ENCODE results near the gene CLTB.

Gene CLTB

DNA sequence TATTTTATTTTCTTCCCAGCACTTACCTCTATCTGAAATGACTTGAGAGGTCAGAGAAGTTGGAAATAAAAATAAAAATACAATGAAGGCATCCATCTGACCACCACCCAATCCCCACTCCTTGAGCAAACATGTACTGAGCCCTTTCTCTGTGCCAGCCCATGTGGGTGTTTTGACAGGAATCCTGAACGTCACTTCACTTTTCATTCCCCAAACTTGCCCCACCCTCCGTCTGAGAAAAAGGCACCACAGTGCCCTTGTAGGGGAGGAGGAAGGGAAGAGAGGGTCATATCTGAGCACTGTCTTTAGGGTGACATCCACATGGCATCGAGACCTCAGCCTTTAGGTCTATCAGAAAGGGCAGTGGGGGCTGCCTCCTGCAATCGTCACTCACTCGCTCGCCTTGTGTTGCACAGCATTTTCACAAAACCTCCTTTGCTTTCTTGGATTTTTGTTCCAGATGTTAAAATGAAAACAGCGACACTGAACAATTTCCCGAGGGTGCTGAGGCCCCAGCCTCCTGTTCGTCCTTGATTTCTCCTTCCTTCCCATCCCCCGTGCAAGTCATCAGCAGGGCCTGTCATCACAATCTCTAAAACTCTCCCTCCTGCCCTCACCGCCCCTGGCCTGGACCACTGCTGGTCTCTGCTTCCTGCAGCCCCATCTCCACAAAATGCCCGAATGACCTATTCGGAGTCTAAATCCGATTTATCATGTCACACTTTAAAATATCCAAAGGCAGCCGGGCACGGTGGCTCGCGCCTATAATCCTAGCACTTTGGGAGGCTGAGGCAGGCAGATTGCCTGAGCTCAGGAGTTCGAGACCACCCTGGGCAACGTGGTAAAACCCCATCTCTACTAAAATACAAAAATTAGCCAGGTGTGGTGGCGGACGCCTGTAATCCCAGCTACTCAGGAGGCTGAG lies 14.8 kb downstream of the CLTB start:
- DNase-seq (ENCODE audit: low read depth) = no peak

DNA sequence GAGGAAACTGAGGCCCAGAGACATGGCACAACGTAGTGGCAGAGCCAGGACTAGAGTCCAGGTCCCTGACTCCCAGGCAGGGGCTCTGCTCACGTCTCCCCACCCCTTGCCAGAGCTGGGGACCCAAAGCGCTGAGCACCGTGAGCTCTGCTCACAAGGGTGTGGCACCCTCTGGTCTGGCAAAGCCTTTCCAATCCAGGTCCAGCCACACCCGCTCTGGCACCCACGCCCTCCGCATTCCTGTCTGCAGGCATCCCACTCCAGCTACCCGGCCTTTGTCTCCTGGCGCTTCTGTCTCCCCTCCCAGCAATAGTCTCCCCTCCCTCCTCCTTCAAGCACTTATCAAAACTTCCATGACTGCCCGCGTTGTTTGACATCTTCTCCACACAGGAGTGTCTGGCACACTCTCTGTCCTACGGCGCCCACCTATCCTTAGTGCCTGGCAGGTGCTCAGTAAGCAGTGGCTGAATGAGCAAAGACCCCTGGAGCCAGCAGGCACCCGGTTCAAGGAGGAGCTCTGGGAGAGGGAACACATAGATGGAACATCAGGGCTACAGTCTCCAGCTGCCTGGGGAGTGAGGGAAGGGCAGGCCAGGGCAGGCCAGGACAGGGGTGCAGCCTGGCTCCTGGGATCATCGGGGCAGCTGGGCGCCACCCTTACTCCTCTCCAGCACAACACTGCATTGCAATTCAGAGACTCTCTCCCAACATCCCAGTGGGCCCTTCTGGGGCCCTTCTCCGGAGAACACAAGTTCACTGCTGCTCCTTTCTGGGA lies 15.8 kb downstream of the CLTB start:
- DNase-seq (ENCODE audit: low read depth) = no peak

DNA sequence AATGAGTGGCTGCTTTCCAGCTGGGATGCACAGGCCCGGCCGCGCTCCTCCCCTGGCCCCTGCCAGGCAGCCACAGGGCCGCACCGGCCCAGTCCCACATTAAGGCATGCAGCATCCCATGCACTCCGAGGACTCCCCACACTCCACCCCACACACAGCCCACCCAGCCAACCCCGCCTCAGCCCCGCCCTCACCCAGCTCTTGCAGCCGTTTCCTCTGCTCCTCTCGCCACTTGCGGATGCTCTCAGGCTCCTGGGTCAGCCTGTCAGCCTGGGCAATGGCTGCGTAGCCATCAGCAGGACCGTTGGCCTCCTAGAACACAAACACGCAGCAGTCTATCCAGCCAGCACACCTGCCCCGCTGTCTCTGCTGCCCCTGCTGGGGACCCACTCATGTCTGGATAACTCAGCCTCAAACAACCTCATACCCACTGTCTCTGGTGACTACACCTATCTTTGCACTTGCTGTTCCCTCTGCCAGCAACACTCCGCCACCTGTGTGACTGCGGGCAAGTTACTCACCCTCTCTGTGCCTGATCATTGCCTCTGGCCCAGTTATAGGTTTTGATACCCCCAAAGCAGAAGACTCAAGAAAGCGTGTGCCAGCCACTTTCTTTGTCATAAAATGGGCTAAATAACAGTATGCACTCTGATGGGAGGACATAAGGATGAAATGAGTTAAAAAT lies 18.5 kb downstream of the CLTB start:
- DNase-seq (ENCODE audit: low read depth) = no peak

DNA sequence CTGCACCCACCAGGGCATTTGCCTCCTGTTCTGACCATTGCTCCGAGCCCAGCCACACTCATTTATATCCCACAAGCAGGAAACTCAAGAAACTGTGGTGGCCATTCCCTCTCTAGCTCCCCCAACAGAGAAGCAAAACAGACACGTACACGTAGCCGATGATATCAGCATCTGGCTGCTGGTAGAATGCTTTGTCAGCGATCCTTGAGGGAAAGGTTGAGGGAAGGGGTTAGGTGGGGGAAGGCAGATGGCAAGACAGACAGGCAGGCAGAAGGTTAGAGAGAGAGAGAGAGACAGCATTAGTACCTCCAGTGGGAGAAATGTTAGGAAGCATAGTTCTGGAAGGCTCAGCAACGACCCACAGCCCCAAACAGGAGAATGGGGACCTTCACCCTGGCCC lies 20.0 kb downstream of the CLTB start:
- no peak for DNase-seq (ENCODE audit: low read depth)

DNA sequence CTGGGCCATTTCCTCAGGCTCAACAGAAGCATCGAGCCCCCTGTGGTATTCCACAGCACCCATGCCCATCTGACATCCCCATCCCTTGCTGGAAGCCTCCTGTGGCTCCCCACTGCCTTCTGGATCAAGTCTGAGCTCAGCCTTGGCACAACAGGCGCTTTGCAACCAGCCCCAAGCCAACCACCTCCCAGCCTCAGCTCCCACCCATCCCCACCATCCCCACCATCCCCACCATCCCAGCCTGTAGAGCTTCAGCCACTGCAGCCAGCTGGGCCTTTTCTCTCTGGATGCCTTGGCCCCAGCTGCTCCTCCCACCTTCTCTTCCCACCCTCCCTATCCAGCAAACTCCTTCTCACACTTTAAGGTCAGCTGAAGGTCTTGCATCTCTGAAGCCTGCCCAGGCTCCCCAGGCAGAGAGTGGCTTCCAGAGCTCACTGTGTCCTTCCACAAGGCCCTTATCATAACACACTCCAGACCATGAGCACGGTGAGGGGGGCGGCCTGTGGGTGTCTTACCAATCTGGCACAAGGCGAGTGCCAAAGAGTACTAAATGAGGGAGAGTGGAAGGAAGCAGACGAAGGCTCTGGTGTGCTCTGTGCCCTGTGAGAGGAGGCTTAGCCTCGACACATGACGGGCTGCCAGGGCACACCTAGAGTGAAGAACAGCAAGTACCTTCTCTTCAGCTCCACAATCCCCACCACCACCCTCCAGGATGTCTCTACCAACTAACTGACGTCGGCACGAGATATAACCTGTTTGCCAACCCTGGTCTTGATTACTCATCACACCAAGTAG lies 21.3 kb downstream of the CLTB start:
- no peak for DNase-seq (ENCODE audit: low read depth)

DNA sequence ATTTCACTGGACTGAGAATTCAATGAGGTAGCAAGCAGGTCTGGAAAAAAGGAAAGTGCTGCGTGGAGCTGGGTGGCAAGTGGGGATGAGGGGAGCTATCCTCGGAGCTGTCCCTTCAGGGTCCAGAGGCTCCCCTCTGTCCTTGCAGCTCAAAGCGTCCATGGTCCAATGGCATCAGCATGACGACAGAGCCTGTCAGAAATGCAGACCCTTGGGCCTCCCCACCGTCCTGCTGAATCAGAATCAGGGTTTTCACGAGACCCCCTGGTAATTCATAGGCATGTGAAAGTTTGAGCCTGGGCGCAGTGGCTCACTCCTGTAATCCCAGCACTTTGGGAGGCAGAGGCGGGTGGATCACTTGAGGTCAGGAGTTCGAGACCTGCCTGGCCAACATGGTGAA lies 22.2 kb downstream of the CLTB start:
- no peak for DNase-seq (ENCODE audit: low read depth)

DNA sequence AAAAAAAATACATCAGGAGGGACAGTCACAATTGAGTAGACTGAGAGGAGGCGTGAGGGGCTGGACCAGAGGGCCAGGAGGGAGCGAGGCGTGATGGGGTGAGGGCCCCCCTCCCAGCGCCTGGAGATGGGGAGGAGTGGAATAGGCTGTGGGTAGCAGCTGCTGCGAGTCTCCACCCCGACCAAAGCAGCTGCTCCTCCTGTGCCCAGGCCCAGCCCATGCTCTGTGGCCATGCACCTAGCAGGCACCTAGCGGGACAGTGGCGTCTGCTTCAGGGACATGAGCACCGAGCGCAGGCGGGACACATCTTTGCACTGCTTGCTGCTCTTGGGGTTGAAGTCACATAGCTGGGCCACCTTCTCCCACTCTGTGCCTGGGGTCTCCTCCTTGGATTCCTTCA lies 23.8 kb downstream of the CLTB start:
- no peak for DNase-seq (ENCODE audit: low read depth)

DNA sequence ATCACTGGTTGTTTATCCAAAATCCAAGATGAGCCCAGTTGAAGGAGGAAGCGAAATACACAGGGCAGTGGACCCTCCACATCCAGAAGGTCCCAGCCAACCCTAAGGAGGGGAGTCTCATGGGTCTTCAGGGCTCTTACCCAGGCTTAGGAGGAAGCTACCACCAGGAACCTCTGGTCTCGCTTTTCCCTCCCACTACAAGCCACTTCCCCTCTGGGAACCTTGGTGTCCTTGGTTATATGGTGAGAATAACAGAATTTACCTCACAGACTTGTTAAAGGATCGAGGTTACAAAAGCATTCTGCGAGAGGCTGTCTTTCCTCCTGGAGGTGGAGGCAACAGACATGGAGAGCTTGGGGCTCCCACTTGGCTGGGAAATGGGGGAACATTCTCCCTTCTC lies 24.3 kb downstream of the CLTB start:
- no peak for DNase-seq (ENCODE audit: low read depth)

DNA sequence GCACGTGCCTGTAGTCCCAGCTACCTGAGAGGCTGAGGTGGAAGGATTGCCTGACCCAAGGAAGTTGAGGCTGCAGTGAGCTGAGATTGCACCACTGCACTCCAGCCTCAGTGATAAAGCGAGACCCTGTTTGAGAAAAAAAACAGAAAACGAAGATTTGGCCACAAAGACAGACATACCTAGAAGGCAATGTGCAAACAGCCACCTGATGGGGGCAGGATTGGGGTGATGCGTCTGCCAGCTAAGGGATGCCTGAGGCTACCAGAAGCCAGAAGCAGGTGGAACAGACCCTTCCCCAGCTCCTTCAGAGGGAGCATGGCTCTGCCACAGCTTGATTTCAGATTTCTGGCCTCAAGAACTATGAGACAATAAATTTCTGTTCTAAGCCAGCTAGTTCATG lies 24.9 kb downstream of the CLTB start:
- no peak for DNase-seq (ENCODE audit: low read depth)

DNA sequence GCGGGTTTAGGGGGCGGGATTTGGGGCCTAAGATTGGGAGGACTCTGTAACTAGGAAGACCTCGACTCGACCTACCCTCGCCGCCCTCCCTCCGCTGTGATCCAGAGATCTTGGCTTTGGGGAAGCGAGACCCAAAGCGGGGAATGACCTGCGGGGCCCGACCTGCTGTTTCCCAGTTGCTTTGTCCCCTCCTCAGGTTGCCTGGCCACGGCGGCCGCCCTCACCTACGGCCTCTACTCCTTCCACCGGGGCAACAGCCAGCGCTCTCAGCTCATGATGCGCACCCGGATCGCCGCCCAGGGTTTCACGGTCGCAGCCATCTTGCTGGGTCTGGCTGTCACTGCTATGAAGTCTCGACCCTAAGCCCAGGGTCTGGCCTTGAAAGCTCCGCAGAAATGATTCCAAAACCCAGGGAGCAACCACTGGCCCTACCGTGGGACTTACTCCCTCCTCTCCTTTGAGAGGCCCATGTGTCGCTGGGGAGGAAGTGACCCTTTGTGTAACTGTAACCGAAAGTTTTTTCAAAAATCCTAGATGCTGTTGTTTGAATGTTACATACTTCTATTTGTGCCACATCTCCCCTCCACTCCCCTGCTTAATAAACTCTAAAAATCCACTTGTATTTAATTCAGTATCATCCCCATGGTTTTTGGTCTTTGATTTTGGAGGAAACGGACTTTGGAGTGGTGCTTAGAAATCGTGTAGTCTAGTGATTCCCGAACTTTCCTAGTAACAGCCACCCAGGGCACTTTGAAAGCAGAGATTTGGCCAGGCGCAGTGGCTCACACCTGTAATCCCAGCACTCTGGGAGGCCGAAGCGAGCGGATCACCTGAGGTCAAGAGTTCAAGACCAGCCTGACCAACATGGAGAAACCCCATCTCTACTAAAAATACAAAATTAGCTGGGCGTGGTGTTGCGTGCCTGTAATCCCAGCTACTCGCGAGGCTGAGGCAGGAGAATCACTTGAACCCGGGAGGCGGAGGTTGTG lies 26.9 kb downstream of the CLTB start:
- no peak for DNase-seq (ENCODE audit: low read depth)

DNA sequence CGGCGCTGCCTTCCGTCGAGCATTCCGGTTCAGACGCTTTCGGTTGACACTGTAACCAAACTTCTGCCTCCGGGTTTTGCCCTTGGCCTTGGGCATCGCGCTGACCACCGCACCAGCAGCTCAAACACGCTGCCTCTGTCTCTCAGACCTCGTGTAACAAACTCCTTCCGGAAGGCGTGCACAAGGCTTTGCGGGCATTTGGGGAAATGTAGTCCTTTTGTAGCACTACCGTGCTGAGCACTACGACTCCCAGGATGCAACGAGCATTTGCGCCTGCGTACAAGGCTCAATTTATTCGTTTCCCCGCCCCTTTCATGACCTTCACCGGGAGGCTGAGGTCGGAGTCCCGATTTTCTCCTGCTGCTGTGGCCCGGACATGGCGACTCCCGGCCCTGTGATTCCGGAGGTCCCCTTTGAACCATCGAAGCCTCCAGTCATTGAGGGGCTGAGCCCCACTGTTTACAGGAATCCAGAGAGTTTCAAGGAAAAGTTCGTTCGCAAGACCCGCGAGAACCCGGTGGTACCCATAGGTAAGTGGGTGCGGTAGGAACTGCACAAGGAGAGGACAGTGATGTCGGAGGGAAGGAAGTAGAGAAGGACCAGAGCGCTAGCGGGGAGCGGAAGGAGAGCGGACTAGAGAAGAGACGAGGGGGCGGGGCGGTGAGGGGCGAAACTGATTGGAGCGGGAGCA lies 27.8 kb downstream of the CLTB start, which contains the start of the genes HIGD2A and NOP16:
Gene HIGD2A (plus strand): TSS at position 308 of the 691 bp plus-strand sequence. CDS start 69 bp downstream, at position 377.
Gene NOP16 (minus strand): TSS at position 155 of the 691 bp plus-strand sequence. CDS start 59 bp downstream, at position 96.
- DNase-seq (ENCODE audit: low read depth) = peak; percentile 99

DNA sequence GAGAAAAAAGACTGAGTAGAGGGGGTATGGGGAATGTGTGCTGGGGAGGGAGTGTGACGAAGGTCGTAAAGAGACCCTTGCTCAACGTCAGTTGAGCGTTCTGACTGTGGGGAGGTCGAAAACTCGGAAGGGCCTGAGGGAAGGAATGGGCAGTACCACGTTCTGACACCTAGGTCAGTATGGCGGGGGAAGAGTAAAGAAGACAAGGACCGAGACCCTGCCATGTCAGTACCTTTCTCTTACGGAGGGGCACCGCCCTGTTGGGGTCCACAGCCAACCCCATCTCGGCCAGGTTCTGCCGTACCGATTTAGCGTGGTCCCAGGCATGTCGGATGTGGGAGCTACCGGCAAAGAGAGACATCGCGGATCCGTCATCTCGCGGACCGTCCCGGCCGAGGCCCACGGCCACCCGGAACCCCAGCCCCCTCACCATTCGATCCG lies 28.3 kb downstream of the CLTB start:
- DNase-seq (ENCODE audit: low read depth) = no peak

DNA sequence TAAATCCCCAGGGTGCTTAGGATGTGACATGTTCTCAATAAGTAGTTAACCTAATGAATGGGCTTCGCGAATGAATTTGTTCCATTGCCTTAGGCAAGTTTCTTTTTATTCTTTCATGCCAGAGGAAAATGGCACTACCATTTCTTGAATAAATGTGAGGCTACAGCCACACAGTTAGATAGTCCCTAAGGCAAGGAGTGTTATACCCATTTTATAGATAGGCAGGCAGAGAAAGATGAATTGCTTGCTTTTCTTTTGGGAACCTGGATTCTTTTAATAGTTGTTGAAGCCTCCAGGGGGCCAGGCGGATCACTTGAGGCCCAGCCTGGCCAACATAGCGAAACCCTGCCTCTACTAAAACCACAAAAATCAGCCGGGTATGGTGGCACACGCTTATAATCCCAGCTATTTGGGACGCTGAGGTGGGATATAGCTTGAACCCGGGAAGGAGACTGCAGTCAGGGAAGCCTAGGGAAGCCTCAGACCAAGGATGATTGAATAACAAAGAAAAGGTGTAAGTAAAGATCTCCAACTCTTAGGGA lies 28.9 kb downstream of the CLTB start:
- no peak for DNase-seq (ENCODE audit: low read depth)

DNA sequence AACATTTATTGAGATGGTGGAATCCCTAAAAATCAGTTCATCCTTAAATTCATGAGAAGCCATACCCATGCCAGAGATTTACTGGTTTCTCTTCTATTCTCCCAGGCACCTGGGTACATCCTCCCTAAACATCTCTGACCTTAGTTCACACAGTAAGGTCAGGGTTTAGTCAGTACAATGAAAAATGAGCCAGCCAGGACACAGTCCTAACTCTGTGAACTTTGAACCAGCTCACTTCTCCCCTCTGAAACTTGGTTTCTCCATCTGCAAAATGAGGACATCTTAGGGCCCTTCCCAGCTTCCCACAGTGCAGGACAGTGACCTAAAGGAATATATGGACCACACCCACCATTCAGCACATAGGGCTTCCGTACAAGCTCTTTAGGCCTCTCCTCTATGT lies 29.8 kb downstream of the CLTB start:
- no peak for DNase-seq (ENCODE audit: low read depth)

DNA sequence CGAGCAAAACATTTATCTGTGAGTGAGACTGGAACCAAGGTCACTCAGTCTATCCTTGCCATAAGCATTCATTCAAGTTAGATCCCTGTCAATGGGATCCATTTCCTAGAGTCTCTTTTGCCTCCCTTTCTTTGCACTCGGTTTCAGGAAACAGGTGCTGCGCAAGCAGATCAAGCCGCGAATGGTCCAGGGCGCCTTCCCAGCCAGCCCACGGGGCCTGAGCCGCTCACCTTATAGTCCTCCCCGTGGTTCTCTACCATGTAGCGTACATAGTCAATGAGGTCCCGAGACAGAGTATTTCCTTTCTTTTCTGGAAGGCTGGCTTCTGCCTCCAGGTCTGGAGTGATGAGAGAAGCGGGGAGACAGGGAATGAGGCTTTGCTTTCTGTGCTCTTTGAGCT lies 31.3 kb downstream of the CLTB start:
- no peak for DNase-seq (ENCODE audit: low read depth)

DNA sequence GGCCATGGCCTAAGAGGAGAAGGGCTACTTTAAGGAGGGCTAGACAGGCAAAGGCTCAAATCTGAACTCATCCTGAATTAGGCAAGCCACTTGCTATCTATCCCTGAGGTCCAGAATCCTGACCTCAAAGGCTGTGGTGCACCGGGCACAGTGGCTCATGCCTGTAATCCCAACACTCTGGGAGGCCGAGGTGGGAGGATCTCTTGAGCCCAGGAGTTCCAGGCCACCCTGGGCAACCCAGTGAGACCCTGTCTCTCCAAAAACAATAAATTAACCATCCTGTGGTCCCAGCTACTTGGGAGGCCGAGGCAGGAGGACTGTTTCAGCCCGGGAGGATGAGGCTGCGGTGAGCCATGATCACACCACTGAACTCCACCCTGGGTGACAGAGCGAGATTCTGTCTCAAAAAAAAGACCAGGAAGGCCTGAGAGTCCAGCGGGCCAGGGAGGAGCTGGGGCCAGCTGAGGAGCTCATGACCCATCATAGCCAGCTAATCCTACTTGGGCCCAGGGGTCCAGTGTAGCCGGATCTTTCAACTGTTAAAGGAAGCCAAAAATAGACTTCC lies 31.9 kb downstream of the CLTB start:
- DNase-seq (ENCODE audit: low read depth) = no peak

DNA sequence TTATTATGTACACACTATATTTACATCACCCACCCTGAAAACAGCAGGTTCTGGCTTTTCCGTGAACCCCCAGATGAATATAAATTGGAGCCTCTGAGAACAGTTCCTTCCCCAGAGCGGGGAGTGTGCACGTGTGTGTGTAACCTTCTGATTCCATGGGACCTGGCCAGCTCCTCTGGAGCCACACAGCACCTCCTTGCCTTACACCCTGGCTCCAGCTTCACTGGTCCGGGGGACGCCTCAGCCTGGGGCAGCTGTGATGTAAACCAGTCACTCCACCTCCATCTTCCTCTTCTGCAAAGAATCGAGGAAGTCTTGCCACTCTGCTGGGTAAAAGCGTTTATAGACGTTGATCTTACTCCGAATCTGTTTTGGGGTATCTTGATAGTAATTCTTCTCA lies 32.4 kb downstream of the CLTB start:
- DNase-seq (ENCODE audit: low read depth) = no peak

DNA sequence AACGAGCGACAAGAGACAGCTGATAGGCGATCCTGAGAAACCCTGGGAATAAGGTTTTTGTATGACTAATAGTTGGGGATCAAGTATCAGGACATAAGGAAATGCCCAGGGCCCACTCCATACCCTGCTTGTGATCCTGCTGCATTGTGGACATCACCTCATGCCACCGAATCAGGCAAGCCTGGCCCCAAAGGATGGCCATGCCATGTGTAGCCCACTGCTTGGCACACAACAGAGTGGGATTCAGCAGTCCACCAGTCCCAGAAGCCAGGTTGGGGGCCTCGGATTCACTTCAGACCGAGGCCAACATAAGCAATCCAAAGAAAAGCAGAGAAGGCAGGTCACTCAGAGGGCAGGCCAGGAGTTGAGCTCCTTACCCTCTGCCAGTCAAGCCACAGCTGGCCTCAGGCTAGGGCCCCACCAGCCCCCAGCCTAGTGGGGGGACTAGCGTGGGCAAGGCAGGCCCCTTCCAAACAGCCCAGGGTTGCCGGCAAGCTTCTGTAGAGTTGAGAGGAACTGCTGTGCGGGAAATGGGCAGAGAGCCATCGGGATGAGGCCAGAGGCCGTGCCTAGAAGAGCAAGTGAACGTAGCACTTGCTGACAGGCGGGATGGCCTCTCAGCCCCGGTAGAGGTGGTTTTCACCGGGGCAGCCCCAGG lies 33.0 kb downstream of the CLTB start:
- no peak for DNase-seq (ENCODE audit: low read depth)

DNA sequence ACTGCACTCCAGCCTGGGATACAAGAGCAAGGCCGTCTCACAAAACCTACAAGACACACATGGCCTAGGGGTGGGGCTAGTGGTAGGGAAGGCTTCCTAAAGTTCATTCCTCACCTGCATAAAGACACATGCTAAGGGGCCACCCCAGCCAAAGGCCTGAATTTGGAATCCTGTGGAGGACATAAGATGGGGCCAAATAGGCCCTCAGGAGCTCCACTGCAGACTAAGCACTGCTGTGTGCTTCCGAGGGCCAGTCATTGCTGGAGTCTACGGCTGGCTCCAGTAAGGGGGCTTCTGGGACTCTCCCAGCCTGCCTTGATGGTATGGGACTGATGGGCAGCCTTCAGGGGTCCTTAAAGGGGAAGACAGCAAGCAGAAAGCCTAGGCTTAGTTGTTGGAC lies 33.6 kb downstream of the CLTB start:
- no peak for DNase-seq (ENCODE audit: low read depth)
